WI38 (cell line): ENCODE data around the gene SH3TC1.

Experiments
- H3K4me3 ChIP-seq: 2 replicates; pipeline ENCODE4 v1.5.1; 2011; ENCODE audit warnings: low read depth, mild to moderate bottlenecking, control low read depth, low read length
- CTCF ChIP-seq: IDR thresholded peaks from 2 replicates; pipeline ENCODE4 v1.5.1; 2012; ENCODE audit warnings: low read depth, mild to moderate bottlenecking, control low read depth, low read length

Gene SH3TC1

GRCh38 chr4:8232748-8233147, 33.7 kb downstream of the SH3TC1 start:
- TF ChIP-seq CTCF = no peak
- H3K4me3 ChIP-seq = no peak overlapping the region

GRCh38 chr4:8233672-8234484, 34.8 kb downstream of the SH3TC1 start:
- H3K4me3 ChIP-seq = no peak overlapping the region
- no peak for TF ChIP-seq CTCF

GRCh38 chr4:8234715-8235114, 35.6 kb downstream of the SH3TC1 start:
- no peak overlapping the region for H3K4me3 ChIP-seq
- no peak for TF ChIP-seq CTCF

- no peak for TF ChIP-seq CTCF
- H3K4me3 ChIP-seq = no peak overlapping the region
Observed at GRCh38 chr4:8235224-8235623, 36.1 kb downstream of the SH3TC1 start.

- TF ChIP-seq CTCF = no peak
- no peak overlapping the region for H3K4me3 ChIP-seq
Observed at GRCh38 chr4:8235686-8236085, 36.6 kb downstream of the SH3TC1 start.

GRCh38 chr4:8236106-8236919, 37.2 kb downstream of the SH3TC1 start:
- H3K4me3 ChIP-seq = no peak overlapping the region
- no peak for TF ChIP-seq CTCF

GRCh38 chr4:8236920-8237195, 37.8 kb downstream of the SH3TC1 start:
- TF ChIP-seq CTCF = no peak
- no peak overlapping the region for H3K4me3 ChIP-seq
